NCI-H526 treated with DMSO at 0.1 percent for 48 hours (cell line): ENCODE results near the gene CCDC91.

Experiments
- DNase-seq: peaks from one replicate; lab custom pipeline; 2025; lab: John Stamatoyannopoulos, UW

The CCDC91 gene

GRCh38 chr12:28190321-28191050 is at the start of gene CCDC91:
Gene CCDC91, plus strand, starts transcription at chr12:28190456. Its CDS starts 66,760 bp downstream, at chr12:28257216.
- peak; percentile 53 for DNase-seq

- DNase-seq, result no peak
Measured at GRCh38 chr12:28144059-28144458, 46.2 kb upstream of the CCDC91 start.

- no peak for DNase-seq
Measured at GRCh38 chr12:28144532-28144931, 45.7 kb upstream of the CCDC91 start.

GRCh38 chr12:28145216-28145615 is 45.0 kb upstream of the CCDC91 start:
- peak; percentile 52 for DNase-seq

GRCh38 chr12:28149279-28149678 is 41.0 kb upstream of the CCDC91 start:
- DNase-seq, result no peak

- no peak for DNase-seq
Measured at GRCh38 chr12:28156362-28156761, 33.9 kb upstream of the CCDC91 start.

- no peak for DNase-seq
Measured at GRCh38 chr12:28156804-28157203, 33.5 kb upstream of the CCDC91 start.

- DNase-seq, result no peak
Measured at GRCh38 chr12:28158353-28158752, 31.9 kb upstream of the CCDC91 start.

GRCh38 chr12:28159688-28160087 is 30.6 kb upstream of the CCDC91 start:
- DNase-seq, result no peak

GRCh38 chr12:28161697-28162096 is 28.6 kb upstream of the CCDC91 start:
- no peak for DNase-seq

- DNase-seq, result no peak
Measured at GRCh38 chr12:28162697-28163096, 27.6 kb upstream of the CCDC91 start.

GRCh38 chr12:28164644-28165275 is 25.5 kb upstream of the CCDC91 start:
- DNase-seq, result no peak

GRCh38 chr12:28167981-28168485 is 22.2 kb upstream of the CCDC91 start:
- DNase-seq, result no peak

- DNase-seq, result no peak
Measured at GRCh38 chr12:28171356-28172060, 18.7 kb upstream of the CCDC91 start.

GRCh38 chr12:28172434-28173030 is 17.7 kb upstream of the CCDC91 start:
- DNase-seq, result peak; percentile 9

GRCh38 chr12:28173440-28173839 is 16.8 kb upstream of the CCDC91 start:
- no peak for DNase-seq

GRCh38 chr12:28175098-28175589 is 15.1 kb upstream of the CCDC91 start:
- no peak for DNase-seq

- no peak for DNase-seq
Measured at GRCh38 chr12:28176295-28176694, 14.0 kb upstream of the CCDC91 start.

- DNase-seq, result no peak
Measured at GRCh38 chr12:28177461-28177860, 12.8 kb upstream of the CCDC91 start.

GRCh38 chr12:28177905-28178304 is 12.4 kb upstream of the CCDC91 start:
- DNase-seq, result no peak

- no peak for DNase-seq
Measured at GRCh38 chr12:28178775-28179174, 11.5 kb upstream of the CCDC91 start.

- no peak for DNase-seq
Measured at GRCh38 chr12:28180786-28181185, 9.5 kb upstream of the CCDC91 start.
